ENCODE measurements around the gene GPR183.

- TF ChIP-seq CTCF (IDR thresholded peaks at IDR 0.05 in 2 of 3, conservative IDR thresholded peaks at IDR 0.05 in 1 of 3; ENCODE audit: borderline replicate concordance in 1 of 3, insufficient read depth in 1 of 3, low read depth in 2 of 3, low read length in 2 of 3) (no peak), CEBPB (IDR thresholded peaks at IDR 0.05; ENCODE audit: low read depth) (no peak)
Measured at GRCh38 chr13:99356012-99356261, 48.7 kb upstream of the GPR183 start.

Measured in HCT116 (cell line).